GM20431 (cell line): ENCODE measurements around the gene FOXA2.

Experiments used
- in situ Hi-C: fragments of 300-500 bp; cut with MseI, MboI; formaldehyde crosslinking; loops from one replicate; pipeline ENCODE4 v1.15.0; 2020; ENCODE audit warnings: low sequenced_read_pairs; ENCODE audit not compliant: unreplicated experiment

The FOXA2 gene

DNA sequence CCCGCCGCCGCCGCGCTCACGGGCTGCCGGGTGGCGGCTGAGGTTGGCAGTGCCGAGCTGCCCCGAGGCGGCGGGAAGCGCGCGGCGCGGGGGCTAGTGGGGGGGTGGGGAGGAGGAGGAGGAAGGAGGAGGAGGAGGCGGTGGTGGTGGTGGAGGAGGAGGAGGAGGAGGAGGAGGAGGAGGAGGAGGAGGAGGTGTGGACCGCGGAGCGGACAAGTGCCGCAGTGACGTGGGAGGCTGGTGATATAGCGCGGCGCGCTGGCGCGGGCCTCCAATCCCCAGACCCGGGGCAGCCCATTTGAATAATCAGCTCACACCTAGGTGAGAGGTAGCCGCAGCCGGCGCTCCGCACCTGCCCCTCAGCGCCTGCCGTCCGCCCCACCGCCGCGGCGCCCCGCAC lies at the start of gene FOXA2:
FOXA2 (minus strand) TSS at position 51 of the 400 bp plus-strand sequence. CDS start 294 bp downstream, outside the sequence.
- in situ Hi-C loops: loop anchor here (25.0 kb wide), 1 partner anchor 247 kb away; no protein-coding TSS in a partner anchor

DNA sequence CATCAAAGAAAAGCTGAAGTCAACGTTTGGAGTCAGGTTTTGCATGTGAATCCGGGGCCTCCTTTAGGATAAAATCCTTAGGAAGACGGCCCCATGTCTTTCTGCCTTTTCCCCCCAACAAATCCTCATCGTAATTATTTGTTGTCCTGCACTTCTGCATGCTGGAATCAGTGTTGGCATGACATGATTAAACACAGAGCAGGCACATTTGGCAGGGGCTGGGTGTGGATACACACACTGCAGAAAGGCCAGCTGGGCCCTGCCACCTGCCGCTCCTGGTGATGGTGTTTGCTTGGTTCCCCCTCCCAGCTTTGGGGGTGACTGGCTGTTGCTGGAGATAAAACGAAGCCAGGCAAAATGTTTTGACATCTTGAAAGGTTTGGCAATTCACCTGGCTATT lies 46.3 kb upstream of the FOXA2 start:
- in situ Hi-C loops: no loop called here

DNA sequence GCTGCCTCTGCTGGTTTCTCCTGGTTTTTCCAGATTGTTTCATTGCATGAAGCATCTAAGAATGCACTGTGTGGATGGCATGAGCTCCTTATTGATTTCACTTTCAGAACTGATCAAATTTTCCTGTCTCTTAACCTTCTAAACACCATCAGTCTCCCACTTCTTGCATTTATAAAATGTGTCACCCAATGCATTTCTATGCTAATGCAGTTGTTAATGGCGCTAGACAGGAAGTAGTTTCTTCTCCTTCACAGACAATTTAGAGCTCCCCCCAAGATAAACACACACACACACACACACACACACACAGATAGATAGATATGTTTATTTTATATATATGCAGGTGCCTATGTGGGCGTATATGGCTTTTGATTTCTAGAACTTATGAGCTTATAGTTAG lies 45.6 kb upstream of the FOXA2 start:
- in situ Hi-C loops: no loop called here

DNA sequence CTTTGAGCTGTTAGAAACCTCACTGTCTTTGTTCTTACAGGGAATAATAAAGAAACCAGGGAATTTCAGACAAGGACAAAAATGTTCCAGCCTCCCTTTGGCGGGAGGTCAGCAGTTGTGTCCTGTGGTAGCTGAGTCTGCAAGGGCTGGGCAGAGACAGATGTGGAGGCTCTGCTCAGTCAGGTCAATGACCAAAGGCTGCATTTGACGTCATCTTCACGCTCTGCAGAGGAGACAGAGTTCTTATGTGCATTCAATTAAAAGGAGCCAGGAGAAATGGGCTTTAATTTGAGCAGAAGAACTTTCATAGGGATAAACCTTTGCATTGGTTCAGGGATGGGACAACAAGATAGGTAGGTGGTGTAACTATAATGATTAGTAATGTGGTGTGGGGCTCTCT lies 45.1 kb upstream of the FOXA2 start:
- in situ Hi-C loops: no loop called here

DNA sequence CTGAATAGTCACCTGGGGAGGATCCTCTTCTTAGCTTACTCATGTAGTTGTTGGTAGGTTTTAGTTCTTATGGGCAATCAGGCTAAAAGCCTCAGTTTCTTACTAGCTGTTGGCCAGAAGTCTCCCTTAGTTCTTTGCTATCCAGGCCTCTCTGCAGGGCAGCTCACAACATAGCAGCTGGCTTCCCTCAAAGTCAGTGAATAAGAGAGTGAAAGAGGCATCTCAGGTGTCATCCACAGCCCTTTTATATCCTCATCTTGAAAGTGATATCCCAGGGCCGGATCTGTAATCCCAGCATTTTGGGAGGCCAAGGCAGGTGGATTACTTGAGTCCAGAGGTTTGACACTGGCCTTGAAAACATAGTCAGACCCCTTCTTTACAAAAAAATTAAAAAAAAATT lies 42.1 kb upstream of the FOXA2 start:
- in situ Hi-C loops: no loop called here

DNA sequence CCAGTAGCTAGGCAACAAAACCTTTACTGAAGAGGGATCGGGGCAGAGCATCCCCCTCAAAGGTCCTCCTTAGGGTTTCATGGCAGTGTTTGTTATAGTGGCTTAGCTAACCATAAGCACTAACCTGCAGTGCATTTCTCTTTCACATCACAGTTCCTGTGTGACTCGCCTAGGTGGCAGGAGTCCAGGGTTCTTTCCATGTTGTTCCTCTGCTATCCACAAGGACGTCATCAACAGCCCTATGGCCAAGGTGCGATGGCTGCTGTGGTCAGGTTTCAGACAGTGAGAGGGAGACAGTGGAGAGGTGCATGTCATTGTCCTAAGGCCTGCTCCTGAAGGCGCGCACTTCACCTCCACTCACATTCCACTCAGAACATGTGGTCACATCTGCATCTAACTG lies 38.8 kb upstream of the FOXA2 start:
- in situ Hi-C loops: no loop called here

DNA sequence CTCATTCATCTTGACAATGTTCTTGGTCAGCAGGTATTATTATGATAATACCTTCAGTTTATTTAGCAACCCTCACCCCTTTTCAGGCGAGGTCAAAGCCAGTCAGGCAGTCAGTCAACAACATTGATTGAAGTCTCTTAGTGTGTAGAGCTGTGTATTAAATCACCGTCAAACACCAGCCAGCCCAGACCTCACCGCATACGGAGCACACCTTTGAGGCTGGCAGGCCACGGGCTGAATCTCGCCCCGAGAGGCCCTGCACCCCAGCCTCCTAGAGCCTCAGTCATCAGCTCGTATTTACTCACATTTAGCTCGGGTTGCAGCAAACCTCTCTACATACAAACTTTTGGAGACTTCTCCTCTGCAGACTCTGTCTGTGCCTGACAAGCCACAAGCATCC lies 36.0 kb upstream of the FOXA2 start:
- in situ Hi-C loops: no loop called here

DNA sequence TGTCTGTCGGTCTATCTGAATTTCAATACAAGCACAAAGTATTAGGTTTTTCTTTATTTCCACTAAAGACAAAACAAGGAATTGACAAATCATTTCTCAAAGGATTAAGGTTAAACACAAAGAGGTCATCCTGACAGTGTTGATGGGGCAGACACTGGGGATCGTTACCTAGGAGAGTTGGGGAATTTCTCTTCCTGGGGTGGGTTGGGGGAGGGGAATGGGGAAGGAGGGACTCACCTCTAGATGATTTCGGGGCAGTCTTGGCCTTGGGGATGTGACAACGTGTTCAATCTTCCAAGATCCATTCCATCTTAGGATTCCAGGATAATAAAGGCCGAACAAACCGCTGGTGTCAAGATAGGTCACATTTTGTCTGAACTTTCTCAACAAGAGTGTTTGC lies 35.4 kb upstream of the FOXA2 start:
- in situ Hi-C loops: no loop called here

DNA sequence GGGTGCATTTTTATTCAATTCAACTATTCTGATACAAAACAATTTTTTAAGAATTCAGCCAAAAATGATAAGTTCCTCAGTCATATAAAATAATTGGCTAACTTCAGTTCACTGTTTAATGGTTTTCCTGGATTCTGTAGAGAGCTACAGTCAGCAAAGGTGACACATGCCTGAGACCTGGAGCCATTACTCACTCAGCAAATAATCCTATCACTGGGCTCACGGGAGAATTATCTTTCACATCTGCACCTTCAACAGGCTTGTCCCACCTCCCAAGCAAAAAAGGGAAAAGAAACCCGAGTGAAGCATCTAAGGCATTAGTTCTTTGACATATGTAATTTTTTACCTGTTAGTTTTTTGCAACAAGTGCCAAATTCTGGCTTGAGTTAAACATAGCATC lies 34.9 kb upstream of the FOXA2 start:
- in situ Hi-C loops: no loop called here

DNA sequence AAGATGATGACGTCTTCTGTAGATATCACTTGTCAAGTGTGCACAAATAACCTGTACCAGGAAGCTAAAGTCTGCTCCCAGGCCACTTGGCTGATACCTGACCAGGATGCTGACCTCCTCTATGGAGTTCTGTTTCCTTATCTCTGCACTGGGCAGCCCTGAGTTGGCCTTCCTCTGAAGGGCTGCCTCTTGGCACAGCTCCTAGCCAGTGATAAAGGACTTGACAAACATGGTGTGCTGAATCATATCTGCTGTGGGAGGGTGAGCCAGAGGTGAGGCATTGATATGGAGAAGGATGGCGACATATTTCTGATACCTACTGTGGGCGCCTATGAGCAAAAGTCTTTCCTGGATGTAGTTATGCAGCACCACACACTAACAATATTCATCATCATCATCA lies 32.8 kb upstream of the FOXA2 start:
- in situ Hi-C loops: no loop called here

DNA sequence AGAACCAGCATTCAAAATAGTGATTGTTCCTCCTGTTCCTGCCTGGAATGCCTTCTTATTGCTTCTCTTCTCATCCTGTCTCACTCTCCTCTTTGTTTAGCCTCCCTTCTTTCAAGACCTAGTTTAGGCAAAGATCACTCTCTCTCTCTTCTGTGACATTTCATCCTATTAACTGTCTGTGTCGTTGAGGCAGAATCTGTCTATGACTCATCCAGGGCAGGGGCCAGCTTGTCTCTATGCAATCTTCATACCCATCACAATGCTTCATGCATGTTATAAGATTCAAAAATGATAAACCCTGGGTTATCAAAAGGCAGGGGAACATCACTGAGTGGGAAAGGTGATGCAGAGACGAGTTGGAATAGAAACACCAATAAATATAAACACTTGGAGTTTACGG lies 32.2 kb upstream of the FOXA2 start:
- in situ Hi-C loops: no loop called here

DNA sequence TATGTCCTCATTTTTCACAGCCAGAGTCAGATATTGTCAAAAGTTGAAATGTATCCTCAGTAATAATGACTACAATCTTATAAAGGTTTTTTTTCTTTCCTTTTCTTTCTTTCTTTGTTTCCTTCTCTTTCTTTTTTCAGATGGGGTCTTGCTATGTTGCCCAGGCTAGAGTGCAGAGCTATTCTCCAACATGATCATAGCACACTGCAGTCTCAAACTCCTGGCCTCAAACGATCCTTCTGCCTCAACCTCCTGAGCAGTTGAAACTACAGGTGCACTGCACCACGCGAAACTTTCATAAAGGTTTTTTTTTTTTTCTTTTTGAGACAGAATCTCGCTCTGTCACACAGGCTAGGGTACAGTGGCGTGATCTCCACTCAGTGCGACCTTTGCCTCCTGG lies 31.1 kb upstream of the FOXA2 start:
- in situ Hi-C loops: no loop called here

DNA sequence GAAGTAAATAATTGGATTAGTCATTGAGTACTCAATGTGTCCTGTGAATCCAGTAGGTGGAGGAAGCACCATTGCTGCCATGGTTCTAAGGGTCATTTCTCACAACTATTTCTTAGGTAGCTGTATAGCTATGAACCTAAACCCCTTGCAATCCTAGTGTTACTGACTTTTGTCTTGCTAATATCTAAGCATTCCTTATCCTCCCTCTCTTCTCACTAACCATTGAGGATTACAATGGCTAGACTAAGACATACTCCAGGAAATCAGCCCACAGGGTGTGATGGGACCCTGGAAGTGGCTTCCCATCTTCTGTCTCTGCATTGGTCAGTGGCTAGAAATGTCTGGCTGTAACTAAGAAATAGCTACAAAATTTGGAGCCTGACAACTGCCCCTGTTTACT lies 27.3 kb upstream of the FOXA2 start:
- in situ Hi-C loops: no loop called here

DNA sequence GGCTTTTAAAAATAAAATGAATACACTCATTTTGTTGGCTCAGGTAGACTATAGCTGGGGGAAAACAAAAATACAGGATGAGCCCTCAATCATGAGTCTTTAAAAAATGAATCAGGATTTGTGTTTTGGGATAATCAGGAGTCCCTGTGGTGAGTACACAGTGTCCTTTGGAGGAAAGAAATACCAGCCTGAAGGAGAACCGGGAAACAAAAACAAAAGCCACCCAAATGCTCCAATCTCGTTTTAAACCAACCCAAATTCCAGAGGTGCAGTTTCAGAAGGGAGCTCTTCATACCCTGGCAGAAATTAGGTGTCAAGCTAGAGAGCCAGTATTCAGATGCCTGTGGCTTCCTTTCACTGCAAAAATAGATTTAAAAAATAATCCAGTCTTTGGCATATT lies 23.3 kb upstream of the FOXA2 start:
- in situ Hi-C loops: no loop called here

DNA sequence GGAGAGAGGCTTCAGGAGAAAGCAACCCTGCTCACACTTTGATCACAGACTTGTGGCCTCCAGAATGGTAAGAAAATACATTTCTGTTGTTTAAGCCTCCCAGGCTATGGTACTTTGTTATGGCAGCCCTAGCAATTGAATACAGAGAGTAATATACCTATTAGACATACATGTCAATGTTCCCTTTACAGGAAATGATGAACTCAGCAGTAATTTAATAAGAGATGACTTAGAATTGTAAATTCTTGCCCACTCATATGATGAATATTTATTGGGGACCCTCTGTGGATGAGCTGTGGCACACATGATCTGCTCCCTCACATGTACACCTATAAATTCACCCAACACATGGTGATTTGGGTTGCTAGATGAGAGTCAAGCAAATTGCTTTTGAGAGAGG lies 20.4 kb upstream of the FOXA2 start:
- in situ Hi-C loops: no loop called here

DNA sequence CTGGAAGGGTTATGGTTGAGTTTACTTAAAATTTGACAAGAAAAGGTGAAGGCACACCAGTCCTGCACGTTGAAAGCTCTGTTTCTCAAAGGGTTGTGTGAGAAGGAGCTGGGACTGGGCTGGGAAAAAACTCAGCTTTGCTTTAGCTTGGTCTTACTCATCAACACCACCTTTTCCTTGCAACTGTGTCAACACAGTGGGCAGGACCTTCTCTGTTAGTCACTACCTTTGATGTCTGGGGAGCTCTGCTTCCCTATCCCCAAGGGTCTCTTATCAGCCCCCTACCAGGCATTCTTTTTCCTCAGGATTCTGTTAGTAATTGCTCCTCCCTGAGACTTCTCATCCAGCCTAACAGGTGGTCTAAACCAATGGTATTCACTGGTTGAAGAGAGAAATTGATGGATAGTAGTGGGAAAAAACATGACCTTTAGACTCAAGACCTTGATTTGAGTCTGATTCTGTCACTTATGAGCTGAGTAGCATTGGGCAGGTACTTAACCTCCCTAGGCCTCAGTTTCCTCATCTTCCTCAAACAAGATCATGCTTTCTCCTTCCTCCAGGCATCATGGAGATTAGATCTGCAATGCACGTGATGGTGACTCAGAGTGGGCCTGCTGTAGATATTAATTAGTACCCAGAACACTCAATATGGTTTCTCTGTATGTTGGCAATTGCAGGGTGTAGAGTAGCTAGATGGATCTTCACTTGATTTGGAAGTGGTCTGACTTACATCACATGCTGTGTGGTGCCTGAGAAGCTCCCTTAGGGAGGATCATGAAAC lies 17.2 kb upstream of the FOXA2 start:
- in situ Hi-C loops: no loop called here

DNA sequence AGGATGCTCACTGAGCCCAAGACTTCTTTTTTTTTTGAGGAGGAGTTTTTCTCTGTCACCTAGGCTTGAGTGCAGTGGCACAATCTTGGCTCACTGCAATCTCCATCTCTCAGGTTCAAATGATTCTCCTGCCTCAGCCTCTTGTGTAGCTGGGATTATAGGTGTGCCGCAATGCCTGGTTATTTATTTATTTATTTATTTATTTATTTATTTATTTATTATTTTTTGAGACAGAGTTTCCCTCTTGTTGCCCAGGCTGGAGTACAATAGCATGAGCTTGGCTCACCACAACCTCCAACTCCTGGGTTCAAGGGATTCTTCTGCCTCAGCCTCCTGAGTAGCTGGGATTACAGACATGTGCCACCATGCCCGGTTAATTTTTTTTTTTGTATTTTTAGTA lies 14.9 kb upstream of the FOXA2 start:
- in situ Hi-C loops: loop anchor here (25.0 kb wide), 1 partner anchor 262 kb away; no protein-coding TSS in a partner anchor

DNA sequence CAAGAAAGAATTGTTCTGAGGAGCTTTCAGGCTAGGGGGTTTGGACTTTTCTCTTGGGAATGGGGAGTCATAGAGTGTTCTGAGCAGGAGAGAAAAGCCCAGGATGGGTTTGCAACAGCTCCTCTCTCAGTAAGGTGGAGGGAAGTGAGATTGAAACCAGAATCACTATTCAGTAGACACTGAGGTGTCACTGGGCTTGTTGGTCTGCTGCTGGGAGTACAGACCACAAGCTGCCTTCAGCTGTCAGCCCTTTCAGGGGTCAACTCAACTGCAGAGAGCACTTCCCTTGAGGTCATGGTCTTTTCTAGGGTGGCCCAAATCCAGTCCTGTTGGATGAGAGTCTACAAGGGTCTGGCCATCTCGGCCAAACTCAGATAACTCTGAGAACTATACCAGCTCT lies 12.9 kb upstream of the FOXA2 start:
- in situ Hi-C loops: loop anchor here (25.0 kb wide), 1 partner anchor 260 kb away; no protein-coding TSS in a partner anchor

DNA sequence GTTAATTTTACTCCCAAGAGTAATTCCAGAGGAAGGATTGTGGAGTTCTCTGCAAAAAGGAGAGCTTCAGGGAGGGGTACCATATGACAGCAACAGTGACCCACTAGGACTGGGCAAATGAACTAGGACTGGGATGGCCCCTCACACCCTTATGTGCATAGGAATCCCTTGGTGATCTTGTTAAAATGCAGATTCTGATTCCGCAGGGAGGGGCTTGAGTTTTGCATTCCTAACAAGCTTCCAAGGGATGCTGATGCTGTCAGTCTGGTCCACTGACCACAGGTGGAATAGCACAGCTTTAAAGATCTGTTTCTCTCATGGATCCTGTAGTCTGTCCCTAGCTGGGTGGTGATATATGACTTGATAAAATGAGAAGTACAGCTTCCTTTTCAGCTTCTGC lies 6.3 kb upstream of the FOXA2 start:
- in situ Hi-C loops: loop anchor here (25.0 kb wide), 1 partner anchor 253 kb away; no protein-coding TSS in a partner anchor

DNA sequence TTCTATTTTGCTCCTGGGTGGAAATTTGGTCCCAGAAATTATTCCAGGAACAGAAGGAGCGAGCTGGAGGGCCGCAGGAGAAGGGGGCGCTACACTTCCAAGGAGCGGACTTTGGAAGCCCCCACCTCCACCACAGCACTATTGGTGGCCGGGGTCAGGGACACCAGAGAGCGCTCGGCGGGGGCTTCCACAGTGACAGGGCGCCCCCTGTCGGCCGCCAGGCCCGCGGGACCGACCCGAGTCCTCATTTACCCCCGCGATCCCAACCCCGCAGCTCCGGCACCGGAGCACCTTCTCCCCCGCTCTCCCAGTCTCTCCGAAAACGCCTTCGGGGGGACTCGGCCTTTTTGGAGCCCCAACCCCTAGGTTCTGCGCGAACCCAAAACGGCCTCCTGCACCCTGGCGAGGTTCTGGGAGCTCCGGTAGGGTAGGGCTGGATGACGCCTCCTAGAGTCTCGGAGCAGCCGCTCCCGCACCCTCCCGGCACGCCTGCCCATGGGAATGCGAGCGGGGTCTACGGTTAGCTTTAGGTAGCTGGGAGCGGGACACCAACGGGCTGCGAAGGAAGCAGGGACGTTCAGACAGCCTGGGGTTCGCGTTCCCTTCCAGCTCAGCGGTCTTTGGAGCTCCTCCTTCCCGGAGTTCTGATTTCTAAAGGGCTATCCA lies 2.4 kb upstream of the FOXA2 start:
- in situ Hi-C loops: loop anchor here (25.0 kb wide), 1 partner anchor 249 kb away; no protein-coding TSS in a partner anchor

DNA sequence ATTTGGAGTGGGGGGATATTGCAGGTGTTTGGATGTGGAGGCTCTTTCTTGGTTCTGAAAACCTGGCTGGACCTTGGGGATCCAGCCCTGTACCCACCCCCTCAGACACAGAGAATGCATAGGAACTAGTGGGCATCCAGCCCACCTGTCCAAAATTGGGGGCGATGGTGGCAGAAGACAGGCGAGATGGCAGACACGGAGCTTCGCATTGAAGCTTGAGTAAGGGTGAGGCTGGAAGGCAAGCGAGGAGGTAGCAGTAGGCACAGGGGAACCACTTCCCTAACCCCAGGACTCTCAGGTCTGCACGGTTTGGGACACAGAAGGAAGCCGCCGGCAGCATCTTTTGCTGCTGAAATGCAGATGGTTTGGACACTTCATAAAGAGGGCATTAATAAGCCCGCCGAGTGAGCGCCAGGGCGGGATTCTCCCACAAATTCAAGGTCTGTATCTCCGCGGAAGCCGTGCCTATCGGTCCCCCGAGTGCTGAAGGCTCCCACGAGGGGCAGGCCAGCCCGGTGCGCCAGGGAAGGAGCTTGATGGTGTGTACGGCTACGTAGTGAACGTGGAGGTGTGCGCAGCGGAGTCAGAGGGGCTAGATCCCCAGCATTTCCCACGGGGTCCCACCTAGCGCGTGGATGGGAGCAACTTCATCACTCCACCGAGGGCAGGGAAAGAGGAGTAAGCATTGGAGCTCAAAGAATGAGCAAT lies 1.6 kb upstream of the FOXA2 start:
- in situ Hi-C loops: loop anchor here (25.0 kb wide), 1 partner anchor 249 kb away; no protein-coding TSS in a partner anchor
